NCI-H2107 treated with DMSO at 0.1 percent for 48 hours (cell line): ENCODE results near the gene PARD3B.

Experiments used
- DNase-seq: peaks from one replicate; lab custom pipeline; 2025; ENCODE audit not compliant: unreplicated experiment; lab: John Stamatoyannopoulos, UW

The PARD3B gene

GRCh38 chr2:205293559-205293958 lies 748.3 kb downstream of the PARD3B start:
- no peak for DNase-seq

GRCh38 chr2:205296959-205297358 lies 751.7 kb downstream of the PARD3B start:
- DNase-seq = no peak

- no peak for DNase-seq
These were observed 752.1 kb downstream of the PARD3B start for GRCh38 chr2:205297368-205297767.

- DNase-seq = no peak
These were observed 752.6 kb downstream of the PARD3B start for GRCh38 chr2:205297846-205298245.

GRCh38 chr2:205311201-205311600 lies 765.9 kb downstream of the PARD3B start:
- DNase-seq = no peak

- DNase-seq = no peak
These were observed 776.0 kb downstream of the PARD3B start for GRCh38 chr2:205321231-205321630.

- DNase-seq = no peak
These were observed 778.7 kb downstream of the PARD3B start for GRCh38 chr2:205323929-205324328.

- DNase-seq = no peak
These were observed 779.1 kb downstream of the PARD3B start for GRCh38 chr2:205324355-205324754.

- no peak for DNase-seq
These were observed 788.1 kb downstream of the PARD3B start for GRCh38 chr2:205333351-205333750.

GRCh38 chr2:205337274-205337673 lies 792.0 kb downstream of the PARD3B start:
- DNase-seq = no peak

GRCh38 chr2:205338156-205338555 lies 792.9 kb downstream of the PARD3B start:
- DNase-seq = no peak

- DNase-seq = no peak
These were observed 797.8 kb downstream of the PARD3B start for GRCh38 chr2:205343103-205343502.

GRCh38 chr2:205346649-205347048 lies 801.4 kb downstream of the PARD3B start:
- no peak for DNase-seq

- DNase-seq = no peak
These were observed 802.6 kb downstream of the PARD3B start for GRCh38 chr2:205347899-205348298.

GRCh38 chr2:205352094-205352493 lies 806.8 kb downstream of the PARD3B start:
- DNase-seq = no peak

- DNase-seq = no peak
These were observed 807.3 kb downstream of the PARD3B start for GRCh38 chr2:205352593-205352992.

- DNase-seq = no peak
These were observed 812.5 kb downstream of the PARD3B start for GRCh38 chr2:205357732-205358131.

- no peak for DNase-seq
These were observed 813.1 kb downstream of the PARD3B start for GRCh38 chr2:205358351-205358815.

GRCh38 chr2:205361272-205361671 lies 816.0 kb downstream of the PARD3B start:
- DNase-seq = no peak

- no peak for DNase-seq
These were observed 816.7 kb downstream of the PARD3B start for GRCh38 chr2:205361970-205362369.

- DNase-seq = peak; percentile 90
These were observed 819.0 kb downstream of the PARD3B start for GRCh38 chr2:205364261-205364660.

GRCh38 chr2:205366336-205367060 lies 821.2 kb downstream of the PARD3B start:
- no peak for DNase-seq

- no peak for DNase-seq
These were observed 822.2 kb downstream of the PARD3B start for GRCh38 chr2:205367331-205367935.
